ENCODE data around the gene SLC6A19. TPM values are rescaled to one million over a fixed set of nuclear protein-coding genes. Genes with fewer than 3 reads are reported as not detected.

The SLC6A19 gene
- total and polyA plus RNA-seq, 2 of the 4 experiments (the other 2 are of a cell fraction) = not detected

DNA sequence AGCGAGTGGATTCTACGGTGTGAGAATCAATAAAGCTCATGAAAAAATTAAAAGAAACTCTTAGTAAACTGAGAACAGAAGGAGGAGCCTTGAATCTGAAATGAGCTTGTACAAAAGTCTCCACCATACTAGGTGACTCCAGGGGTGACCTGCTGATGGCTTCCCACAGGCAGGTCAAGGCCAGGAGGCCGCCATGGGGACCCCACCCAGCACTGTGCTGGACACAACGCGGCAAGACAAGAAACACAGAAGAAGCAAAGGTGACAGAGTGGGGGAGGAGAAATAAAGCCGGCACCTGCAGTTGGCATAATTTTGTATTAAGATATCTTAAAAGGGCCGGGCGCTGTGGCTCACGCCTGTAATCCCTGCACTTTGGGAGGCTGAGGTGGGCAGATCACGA, 12.1 kb upstream of the SLC6A19 start:
- Histone ChIP-seq H2BK15ac (ENCODE audit: low read depth, low read length) (no peak overlapping the region), H3K27me3 (ENCODE audit: control insufficient read depth, insufficient read depth, low read length) (peaks cover 23% of the 10 kb centered on the region; the same call in 1 of the 2 replicates), H2AFZ (replicated peaks; ENCODE audit: low read length, poor library complexity) (no peak overlapping the region), H2AK5ac (ENCODE audit: low read depth, low read length) (no peak overlapping the region), H2BK20ac (ENCODE audit: low read depth, low read length) (no peak overlapping the region), H3K4me1 (ENCODE audit: control insufficient read depth, insufficient read depth, low read length) (no peaks in the 10 kb centered on the region), H3K9ac (ENCODE audit: low read depth, low read length) (no peak overlapping the region), H3K56ac (ENCODE audit: extremely low read depth, insufficient read depth, low read length) (no peak overlapping the region), H3K27ac (ENCODE audit: insufficient read depth, low read length) (no peak overlapping the region), H3K23ac (ENCODE audit: low read depth, low read length) (no peak overlapping the region), H3K79me1 (ENCODE audit: low read depth in 1 of 2, low read length in 2 of 2) (no peaks in the 10 kb centered on the region), H3K14ac (replicated peaks; ENCODE audit: low read depth, low read length) (no peak overlapping the region), H3K4ac (ENCODE audit: low read depth, low read length) (no peak overlapping the region), H2AK9ac (replicated peaks; ENCODE audit: low read depth, low read length, poor library complexity) (no peak overlapping the region), H4K91ac (ENCODE audit: insufficient read depth, low read depth, low read length) (no peak overlapping the region), H4K5ac (ENCODE audit: low read depth, low read length) (no peak overlapping the region), H2BK120ac (ENCODE audit: low read depth, low read length) (no peak overlapping the region), H3K4me2 (ENCODE audit: low read depth, low read length) (no peak overlapping the region), H4K20me1 (ENCODE audit: insufficient read depth, low read length) (no peaks in the 10 kb centered on the region), H3K18ac (ENCODE audit: low read depth, low read length) (no peak overlapping the region), H3K9me1 (ENCODE audit: insufficient read depth, low read length) (no peaks in the 10 kb centered on the region), H4K8ac (ENCODE audit: low read depth in 2 of 2, low read length in 2 of 2) (no peak overlapping the region), H2BK5ac (ENCODE audit: low read depth, low read length, poor library complexity, severe bottlenecking) (no peak overlapping the region), H3K4me3 (ENCODE audit: insufficient read depth, low read depth, low read length) (no peak overlapping the region), H3K9me3 (ENCODE audit: control insufficient read depth, insufficient read depth, low read length) (no peaks in the 10 kb centered on the region), H3K36me3 (ENCODE audit: control insufficient read depth, insufficient read depth, low read length) (no peaks in the 10 kb centered on the region)
- in situ Hi-C loops (cut with MboI; ENCODE audit: low sequenced_read_pairs) = no loop called here
- dilution Hi-C loops (cut with HindIII; ENCODE audit: low sequenced_read_pairs, unreplicated experiment) = no loop called here
- DNase-seq = no peak
- CTCF ChIA-PET = no interaction called here
- intact Hi-C loops (cut with micrococcal nuclease) = no loop called here
- ATAC-seq (ENCODE audit: low read depth) = no peak
- WGBS, 2 experiments (ENCODE audit: extremely low coverage in 2 of 2, insufficient read length in 1 of 2) = 100% methylated on average over 2 of the region's 10 CpGs; no CpG with 5 or more reads in 1 of the 2 experiments
- POLR2A ChIA-PET (ENCODE audit: unreplicated experiment) = no interaction called here
- no peak for TF ChIP-seq POLR2A (IDR thresholded peaks at IDR 0.05; ENCODE audit: low read depth, low read length)
- no peak for TF ChIP-seq CHD1 (IDR thresholded peaks at IDR 0.05; ENCODE audit: low read depth, low read length)
- no peak for TF ChIP-seq ELK1 (IDR thresholded peaks at IDR 0.05; ENCODE audit: borderline replicate concordance, low read depth, low read length)
- no peak for TF ChIP-seq MAFK (IDR thresholded peaks at IDR 0.05; ENCODE audit: low read depth, low read length)
- TF ChIP-seq RFX5 (IDR thresholded peaks at IDR 0.05; ENCODE audit: low read depth, low read length) = no peak
- TF ChIP-seq SMC3 (IDR thresholded peaks at IDR 0.05; ENCODE audit: low read depth, low read length) = no peak
- TF ChIP-seq CEBPB (IDR thresholded peaks at IDR 0.05; ENCODE audit: low read depth, low read length) = no peak
- TF ChIP-seq CTCF (conservative IDR thresholded peaks at IDR 0.05; ENCODE audit: low read depth, low read length) = no peak
- TF ChIP-seq NFE2L2 (IDR thresholded peaks at IDR 0.05; ENCODE audit: low read depth, low read length) = no peak
- TF ChIP-seq MXI1 (IDR thresholded peaks at IDR 0.05; ENCODE audit: borderline replicate concordance, low read depth, low read length) = no peak
- no peak for TF ChIP-seq RCOR1 (IDR thresholded peaks at IDR 0.05; ENCODE audit: insufficient replicate concordance, low read length)
- TF ChIP-seq USF2 (IDR thresholded peaks at IDR 0.05; ENCODE audit: low read depth, low read length) = no peak
- no peak for TF ChIP-seq MAZ (IDR thresholded peaks at IDR 0.05; ENCODE audit: borderline replicate concordance, low read depth, low read length)
- no TSS peak for BruUV-seq (replicated peaks)

Measured in IMR-90 (cell line).